Mucosa of descending colon (tissue), 3 donors: ENCODE results near the gene SAMD11. TPM values are rescaled to one million over a fixed set of nuclear protein-coding genes. Genes with fewer than 3 reads are reported as not detected.

Source experiments
- ATAC-seq: fragments of 200-7000 bp; cut with Tn5 transposase; one replicate; pipeline ENCODE4 v1.9.1; 2020; ENCODE audit warnings: mild to moderate bottlenecking, moderate library complexity
- DNase-seq, 3 donors: peaks; one replicate each; pipeline ENCODE4 v3.0.0-alpha.2; 2020
- H3K36me3 ChIP-seq: fragments of 200-600 bp; one replicate; pipeline ENCODE4 v1.8.0; 2021; ENCODE audit warnings: low read depth, mild to moderate bottlenecking
- H3K4me1 ChIP-seq: fragments of 200-600 bp; one replicate; pipeline ENCODE4 v1.8.0; 2021; ENCODE audit warnings: low read depth, mild to moderate bottlenecking
- H3K4me3 ChIP-seq: fragments of 200-600 bp; one replicate; pipeline ENCODE4 v1.8.0; 2021; ENCODE audit warnings: mild to moderate bottlenecking
- H3K9me3 ChIP-seq: fragments of 200-600 bp; one replicate; pipeline ENCODE4 v1.8.0; 2021; ENCODE audit warnings: mild to moderate bottlenecking
- CTCF ChIP-seq: fragments of 200-600 bp; IDR thresholded peaks from one replicate; pipeline ENCODE4 v1.8.0; 2022; ENCODE audit warnings: antibody characterized with exemption, mild to moderate bottlenecking
- intact Hi-C, 2 donors: fragments of 100-400 bp; cut with DNase I in 1 of 2; cut with micrococcal nuclease in 1 of 2; formaldehyde crosslinking; loops; one replicate each; pipeline versions ENCODE4 v1.11.0 to v1.11.1; 2022; cut with DNase I, micrococcal nuclease
- total RNA-seq, 3 donors: library from RNA; stranded (reverse); fragmentation: NEBNext Ultra II Directional in 2 of 3; extraction: Animal tissue kit (Norgen Biotek cat#: 25700) in 2 of 3; gene quantifications; one replicate each; pipeline versions ENCODE4 v1.2.1 to v1.2.4, GENCODE V29; 2021 to 2023
- donor health status: DM: no; HTN: no; CAD: no; lungs with moderate emphysema.
- donor health status: DM: no; HTN: no; CAD: no.
- donor health status: DM: no; HTN: yes; CAD: no.

The SAMD11 gene
- total RNA-seq, 3 donors from 2014 or later: 2.2 to 4.3 (median 2.7) TPM

DNA sequence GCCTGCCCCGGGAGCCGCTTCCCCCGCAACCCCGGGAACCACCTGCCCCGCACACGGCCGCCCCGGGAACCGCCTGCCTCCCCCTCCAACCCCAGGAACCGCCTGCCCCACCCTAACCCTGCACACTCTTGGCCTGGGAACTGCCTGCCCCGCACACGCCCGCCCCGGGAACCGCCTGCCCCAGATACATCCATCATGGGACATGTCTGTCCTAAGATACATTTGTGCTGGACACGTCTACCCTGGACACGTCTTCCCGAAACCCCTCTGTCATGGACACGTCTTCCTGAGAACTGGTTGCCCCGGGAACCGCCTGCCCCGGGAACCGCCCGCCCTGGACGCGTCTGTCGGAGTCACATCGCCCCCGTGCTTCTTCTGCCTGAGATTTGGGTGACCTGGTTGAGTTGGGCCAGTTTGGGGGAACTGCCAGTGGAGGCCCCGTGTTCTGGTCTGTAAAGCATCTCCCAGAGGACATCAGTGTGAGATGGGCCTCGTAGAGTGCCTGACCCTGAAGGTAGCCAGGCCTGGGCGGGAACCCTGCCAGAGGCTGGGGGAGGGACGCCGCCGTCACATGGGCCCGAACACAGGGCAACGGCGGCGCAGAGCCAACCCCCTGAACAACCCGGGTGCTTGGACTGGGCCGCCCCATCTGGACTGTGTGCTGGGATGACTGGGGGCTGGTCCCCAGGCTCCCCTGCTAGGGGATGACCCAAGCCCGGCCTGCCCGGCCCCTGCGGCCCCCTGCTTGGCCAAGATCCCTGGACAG, 54.5 kb downstream of the SAMD11 start:
- Histone ChIP-seq H3K4me3 (no peak overlapping the region), H3K36me3 (no peaks in the 10 kb centered on the region), H3K4me1 (peaks cover 5% of the 10 kb centered on the region), H3K9me3 (no peaks in the 10 kb centered on the region)
- no peak for TF ChIP-seq CTCF
- DNase-seq: peak in 1 of 3 donors; percentile 20
- ATAC-seq: no peak
- intact Hi-C loops: no loop called here

- intact Hi-C loops: no loop called here
- no peaks in the 10 kb centered on the region for H3K36me3 ChIP-seq
- no peaks in the 10 kb centered on the region for H3K9me3 ChIP-seq
- no peak for ATAC-seq
- no peak for TF ChIP-seq CTCF
- DNase-seq: no peak
- H3K4me3 ChIP-seq: no peak overlapping the region
- peaks cover 5% of the 10 kb centered on the region for H3K4me1 ChIP-seq
These were observed 55.4 kb downstream of the SAMD11 start for GRCh38 chr1:978835-979743.

DNA sequence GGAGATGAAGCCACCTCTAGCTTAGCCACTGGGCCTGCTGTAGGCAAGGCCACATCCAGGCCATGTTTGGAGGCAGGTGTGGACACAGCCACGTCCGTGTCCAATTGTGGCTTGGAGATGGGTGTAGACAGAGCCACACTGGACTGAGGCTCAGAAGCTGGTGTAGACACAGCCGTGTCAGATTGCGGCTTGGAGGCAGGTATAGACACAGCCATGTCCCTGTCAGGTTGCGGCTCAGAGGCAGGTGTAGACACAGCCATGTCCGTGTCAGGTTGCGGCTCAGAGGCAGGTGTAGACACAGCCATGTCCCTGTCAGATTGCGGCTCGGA, 56.0 kb downstream of the SAMD11 start:
- Histone ChIP-seq H3K4me3 (no peak overlapping the region), H3K9me3 (no peaks in the 10 kb centered on the region), H3K36me3 (no peaks in the 10 kb centered on the region), H3K4me1 (peaks cover 5% of the 10 kb centered on the region)
- no peak for DNase-seq
- no peak for ATAC-seq
- intact Hi-C loops: loop anchor here in 1 of 2 donors (10.0 kb wide), 1 partner anchor 85 kb away; no protein-coding TSS in a partner anchor
- TF ChIP-seq CTCF: no peak

DNA sequence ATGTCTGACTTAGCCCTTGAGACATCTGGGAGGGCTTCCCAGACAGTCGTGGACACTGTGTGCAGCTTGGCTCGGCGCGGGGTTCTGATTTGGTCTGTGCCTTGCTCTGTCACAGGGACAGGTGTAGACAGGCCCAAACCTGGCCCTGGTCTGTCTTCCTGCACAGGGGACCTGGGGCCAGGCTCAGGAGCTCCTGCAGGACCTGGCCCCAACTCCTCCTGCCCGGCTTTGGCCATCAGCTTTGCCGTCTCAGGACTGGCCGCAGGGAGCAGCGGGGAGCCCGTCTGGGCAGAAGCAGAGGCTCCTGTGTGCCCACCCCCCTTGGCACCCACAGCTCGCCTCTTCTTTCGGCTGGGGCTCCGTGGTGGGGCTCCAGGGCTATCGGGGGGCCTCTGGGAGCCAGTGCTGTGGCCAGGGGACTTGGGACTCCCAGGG, 56.4 kb downstream of the SAMD11 start:
- Histone ChIP-seq H3K4me3 (no peak overlapping the region), H3K4me1 (peaks cover 5% of the 10 kb centered on the region), H3K36me3 (no peaks in the 10 kb centered on the region), H3K9me3 (no peaks in the 10 kb centered on the region)
- peak in 1 of 3 donors; percentile 20 for DNase-seq
- no peak for ATAC-seq
- intact Hi-C loops: loop anchor here in 1 of 2 donors (10.0 kb wide), 1 partner anchor 85 kb away; no protein-coding TSS in a partner anchor
- no peak for TF ChIP-seq CTCF

- no peaks in the 10 kb centered on the region for H3K36me3 ChIP-seq
- intact Hi-C loops: loop anchor here in 1 of 2 donors (10.0 kb wide), 1 partner anchor 84 kb away; no protein-coding TSS in a partner anchor
- ATAC-seq (no peak), DNase-seq (peak in 1 of 3 donors; percentile 22)
- H3K9me3 ChIP-seq: no peaks in the 10 kb centered on the region
- no peak overlapping the region for H3K4me3 ChIP-seq
- TF ChIP-seq CTCF: no peak
- H3K4me1 ChIP-seq: peaks cover 5% of the 10 kb centered on the region
These were observed 57.1 kb downstream of the SAMD11 start for GRCh38 chr1:980602-981395.
